Fibroblast of the aortic adventitia (primary cell): ENCODE data around the gene PPP1R17. TPM values are rescaled to one million over a fixed set of nuclear protein-coding genes. Genes with fewer than 3 reads are reported as not detected.

Source experiments
- DNase-seq: peaks from one replicate; pipeline ENCODE4 v3.0.0-alpha.2; 2010; ENCODE audit warnings: low read depth
- H3K4me3 ChIP-seq: 2 replicates; pipeline ENCODE4 v1.5.1; 2011; ENCODE audit warnings: low read depth, mild to moderate bottlenecking, control low read depth, low read length, moderate library complexity
- CTCF ChIP-seq: IDR thresholded peaks from 2 replicates; pipeline ENCODE4 v1.5.1; 2011; ENCODE audit warnings: mild to moderate bottlenecking, low read length, control low read depth, inconsistent platforms; ENCODE audit not compliant: insufficient read depth
- total RNA-seq: library from RNA; depleted of rRNA; stranded (reverse); fragments of >200 nt; gene quantifications from 2 replicates; pipeline ENCODE4 v1.2.3, GENCODE V29; 2012; ENCODE audit warnings: low replicate concordance

PPP1R17 gene
- total RNA-seq, 1 donor: not detected

DNA sequence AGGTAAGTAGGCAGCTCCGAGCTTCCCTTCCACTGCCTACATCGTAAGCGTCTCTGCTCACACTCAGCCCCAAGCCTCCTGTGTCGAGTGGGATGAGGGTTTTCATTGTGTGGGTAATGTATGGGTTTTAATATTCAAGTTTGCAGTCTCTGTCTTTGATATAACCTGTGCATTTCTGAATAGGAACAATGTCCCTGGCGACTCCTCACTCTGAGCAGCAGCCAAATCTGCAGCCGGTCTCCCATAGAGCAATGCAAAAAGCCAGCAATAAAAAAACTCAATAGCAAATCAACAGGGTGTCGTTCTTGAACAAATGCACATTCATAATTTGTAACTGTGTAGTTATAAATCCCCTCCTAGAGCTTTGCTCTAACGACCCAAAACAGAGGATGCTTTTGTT is 33.4 kb downstream of the PPP1R17 start:
- no peak for DNase-seq
- no peak for TF ChIP-seq CTCF

DNA sequence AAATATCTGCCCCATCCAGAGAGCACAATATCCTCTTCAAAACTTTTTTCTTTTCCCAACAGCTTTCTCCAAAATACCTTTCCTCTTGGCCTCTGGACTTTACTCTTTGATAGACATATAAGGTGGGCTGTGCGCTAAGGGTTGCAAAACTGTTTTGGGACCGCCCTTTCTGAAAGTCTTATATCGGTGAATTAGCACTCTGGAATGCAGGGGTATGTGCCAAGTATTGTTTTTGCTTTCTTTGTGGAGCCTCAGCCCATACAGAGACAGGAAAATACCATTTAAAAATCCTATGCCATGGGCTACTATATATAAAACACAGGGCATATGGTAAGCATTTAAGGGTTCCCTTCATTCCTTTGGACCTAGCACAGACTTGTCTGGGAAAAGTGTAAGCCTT is 37.7 kb downstream of the PPP1R17 start:
- DNase-seq: no peak
- no peak for TF ChIP-seq CTCF
- H3K4me3 ChIP-seq: no peak overlapping the region

More for the DNA sequence above, 33.4 kb downstream of the PPP1R17 start:
- no peak overlapping the region for H3K4me3 ChIP-seq

DNA sequence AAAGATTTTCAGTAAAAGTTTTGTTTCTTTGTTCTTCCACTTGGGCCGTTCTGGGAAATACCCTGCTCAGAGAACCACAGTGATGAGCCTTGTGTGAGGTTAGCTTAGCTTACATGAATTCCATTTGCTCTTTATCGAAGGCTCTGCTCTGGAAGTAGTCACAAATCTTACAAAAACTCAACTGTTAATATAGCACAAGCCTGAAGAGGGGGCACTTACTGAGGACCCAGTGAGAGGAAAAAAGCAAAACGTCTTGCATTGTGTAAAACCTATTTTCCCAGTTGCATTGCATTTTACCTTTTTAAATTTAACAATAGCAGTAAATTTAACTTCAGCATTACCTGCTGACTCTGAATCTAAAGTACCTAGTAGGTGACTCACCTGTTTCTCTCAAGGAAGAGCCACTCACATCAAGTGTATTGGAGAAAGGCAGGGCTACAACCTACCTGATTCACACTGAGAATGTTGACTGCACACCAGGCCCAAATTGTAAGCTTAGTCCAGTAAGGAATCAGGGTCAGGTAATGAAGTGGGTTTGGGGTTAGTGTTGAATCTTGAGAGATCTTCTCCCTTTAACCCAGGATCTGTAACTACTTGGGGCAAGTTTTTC is 42.3 kb downstream of the PPP1R17 start:
- no peak overlapping the region for H3K4me3 ChIP-seq
- no peak for TF ChIP-seq CTCF
- DNase-seq: no peak

DNA sequence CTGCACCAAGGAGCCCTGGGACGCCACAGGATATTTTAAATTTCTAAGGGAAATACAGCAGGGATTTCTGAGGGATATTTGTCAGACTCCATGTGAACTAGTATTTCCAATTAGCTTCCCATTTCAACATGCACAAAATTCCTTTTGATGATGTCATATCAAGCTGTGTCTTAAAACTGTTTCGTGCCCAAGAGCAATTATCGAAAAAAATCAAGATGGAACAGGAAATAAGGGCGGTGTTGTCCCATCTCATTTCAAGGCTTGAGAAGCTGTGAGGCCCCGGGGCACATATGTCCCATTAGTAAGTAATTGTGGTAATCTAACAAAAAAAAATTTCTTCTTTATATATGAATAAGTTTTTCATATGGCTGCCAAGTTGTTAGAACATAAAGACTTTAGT is 47.4 kb downstream of the PPP1R17 start:
- TF ChIP-seq CTCF: no peak
- no peak overlapping the region for H3K4me3 ChIP-seq
- DNase-seq: peak; percentile 15

GRCh38 chr7:31735991-31736982 is 49.3 kb downstream of the PPP1R17 start:
- peak; percentile 89 for TF ChIP-seq CTCF
- peak; percentile 70 for DNase-seq
- H3K4me3 ChIP-seq: no peak overlapping the region

GRCh38 chr7:31741852-31742251 is 54.8 kb downstream of the PPP1R17 start:
- TF ChIP-seq CTCF: no peak
- no peak overlapping the region for H3K4me3 ChIP-seq
- no peak for DNase-seq
